Activated CD8-positive, alpha-beta memory T cell treated with anti-CD3 and anti-CD28 coated beads, Interleukin-2, amount 50 U/mL, for 24 hours (primary cell): ENCODE measurements around the gene HBQ1.
"Not testable (repeated sequence)": the region's sequence is repeated elsewhere in the genome, so short reads cannot be mapped to it uniquely, and the experiment has no call there.

Experiments used
- DNase-seq: peaks from one replicate; pipeline ENCODE4 v3.0.0-alpha.2; 2020; ENCODE audit errors: extremely low read depth

HBQ1 gene

GRCh38 chr16:209359-209758 is 29.1 kb downstream of the HBQ1 start:
- DNase-seq = not testable (repeated sequence)

- not testable (repeated sequence) for DNase-seq
Observed at GRCh38 chr16:211631-212180, 31.4 kb downstream of the HBQ1 start.

GRCh38 chr16:212999-213398 is 32.7 kb downstream of the HBQ1 start:
- DNase-seq = no peak

- no peak for DNase-seq
Observed at GRCh38 chr16:220021-220420, 39.8 kb downstream of the HBQ1 start.

GRCh38 chr16:228151-228851 is 48.0 kb downstream of the HBQ1 start:
- DNase-seq = no peak

DNA sequence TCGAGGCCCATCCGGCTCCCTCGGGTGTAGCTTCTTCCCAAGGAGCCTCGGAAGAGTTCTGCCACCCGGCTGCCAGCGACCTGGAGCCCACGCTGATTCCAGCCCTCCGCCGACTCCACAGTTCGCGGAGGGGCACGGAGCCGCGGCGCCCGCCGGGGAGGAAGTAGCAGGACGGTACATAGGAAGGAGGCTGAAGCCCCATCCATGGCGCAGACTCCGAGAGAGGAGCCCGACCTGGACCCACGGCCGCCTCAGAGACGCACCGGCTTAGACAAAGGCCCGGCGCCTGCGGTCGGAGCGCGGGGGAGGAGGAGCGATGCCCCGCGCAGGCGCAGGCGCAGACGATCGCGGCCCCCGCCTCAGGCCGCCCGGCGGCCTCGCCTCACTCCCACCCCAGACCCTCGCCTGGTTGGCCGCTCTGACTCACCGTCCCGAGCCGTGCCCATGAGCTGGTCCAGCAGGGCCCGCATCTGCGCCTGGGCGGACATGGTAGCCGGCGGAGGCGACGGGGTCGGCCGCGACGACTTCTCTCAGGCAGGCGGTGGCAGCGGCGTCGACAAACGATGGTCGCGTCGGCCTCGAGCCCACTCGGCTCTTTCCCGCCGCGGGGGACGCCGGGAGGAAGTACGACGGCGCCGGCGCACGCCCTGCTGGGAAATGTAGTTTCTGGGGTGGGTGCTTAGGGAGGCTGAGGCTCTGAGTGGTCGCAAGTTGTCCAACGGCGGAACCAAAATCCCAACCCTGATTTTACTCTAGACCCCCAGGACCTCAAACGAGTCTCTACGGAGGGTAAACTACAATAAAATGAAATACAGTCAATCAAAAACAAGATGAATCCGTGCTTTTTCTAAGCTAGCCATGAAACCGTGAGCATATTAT is 48.8 kb downstream of the HBQ1 start, which contains the start of gene LUC7L:
Gene LUC7L, minus strand, starts transcription at position 598 of the 879 bp plus-strand sequence. Its CDS starts 110 bp downstream, at position 488.
- DNase-seq = peak; percentile 62

GRCh38 chr16:229731-230281 is 49.5 kb downstream of the HBQ1 start:
- DNase-seq = no peak

- DNase-seq = not testable (repeated sequence)
Observed at GRCh38 chr16:230351-230750, 50.1 kb downstream of the HBQ1 start.
